ENCODE data around the gene PRAMEF2.
"Not testable (repeated sequence)": the region's sequence is repeated elsewhere in the genome, so short reads cannot be mapped to it uniquely, and the experiment has no call there.

The PRAMEF2 gene, protein sequence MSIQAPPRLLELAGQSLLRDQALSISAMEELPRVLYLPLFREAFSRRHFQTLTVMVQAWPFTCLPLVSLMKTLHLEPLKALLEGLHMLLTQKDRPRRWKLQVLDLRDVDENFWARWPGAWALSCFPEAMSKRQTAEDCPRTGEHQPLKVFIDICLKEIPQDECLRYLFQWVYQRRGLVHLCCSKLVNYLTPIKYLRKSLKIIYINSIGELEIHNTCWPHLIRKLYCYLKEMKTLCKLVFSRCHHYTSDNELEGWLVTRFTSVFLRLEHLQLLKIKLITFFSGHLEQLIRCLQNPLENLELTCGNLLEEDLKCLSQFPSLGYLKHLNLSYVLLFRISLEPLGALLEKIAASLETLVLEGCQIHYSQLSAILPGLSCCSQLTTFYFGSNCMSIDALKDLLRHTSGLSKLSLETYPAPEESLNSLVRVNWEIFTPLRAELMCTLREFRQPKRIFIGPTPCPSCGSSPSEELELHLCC

DNA sequence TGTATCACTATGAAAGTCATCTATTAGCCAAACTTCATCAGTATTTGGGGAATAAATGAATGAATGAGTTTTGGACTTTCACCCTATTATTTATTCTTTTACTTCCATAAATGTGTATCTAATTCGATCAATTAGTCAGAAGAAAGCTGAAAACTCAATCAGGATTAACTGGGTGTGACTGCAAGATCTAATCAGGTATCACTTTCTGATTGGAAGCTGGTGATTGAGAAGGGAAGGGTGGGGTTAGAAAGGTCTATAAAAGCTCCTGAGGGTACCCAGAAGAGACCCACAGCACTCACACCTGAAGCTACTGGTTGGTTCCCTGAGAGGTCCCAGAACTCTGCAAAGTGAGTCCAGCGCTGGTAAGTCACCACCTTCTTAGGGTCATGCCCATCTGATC lies at the start of gene PRAMEF2:
PRAMEF2 (plus strand) TSS at position 301 of the 400 bp plus-strand sequence. CDS start 1,924 bp downstream, outside the sequence.
- not testable (repeated sequence) for DNase-seq

DNA sequence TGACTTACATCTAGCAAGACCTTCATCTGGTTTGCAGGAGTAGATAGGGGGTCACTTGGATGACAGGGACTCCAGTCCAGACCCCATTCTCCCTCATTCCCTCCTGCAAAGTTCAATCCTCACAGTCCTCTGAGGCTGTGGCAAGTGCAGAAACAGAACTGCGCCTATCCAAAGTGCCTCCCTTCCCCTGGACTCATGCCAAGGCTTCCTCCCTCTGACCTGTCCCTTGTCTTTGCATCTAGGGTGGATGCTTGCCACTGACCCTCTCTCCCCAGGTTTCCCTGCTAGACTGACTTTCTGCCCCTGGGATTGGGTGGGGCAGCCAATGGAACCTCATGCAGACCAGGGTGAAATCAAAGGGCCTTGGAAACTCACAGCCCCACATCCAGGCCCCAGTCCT lies 47.0 kb upstream of the PRAMEF2 start:
- no peak for DNase-seq

DNA sequence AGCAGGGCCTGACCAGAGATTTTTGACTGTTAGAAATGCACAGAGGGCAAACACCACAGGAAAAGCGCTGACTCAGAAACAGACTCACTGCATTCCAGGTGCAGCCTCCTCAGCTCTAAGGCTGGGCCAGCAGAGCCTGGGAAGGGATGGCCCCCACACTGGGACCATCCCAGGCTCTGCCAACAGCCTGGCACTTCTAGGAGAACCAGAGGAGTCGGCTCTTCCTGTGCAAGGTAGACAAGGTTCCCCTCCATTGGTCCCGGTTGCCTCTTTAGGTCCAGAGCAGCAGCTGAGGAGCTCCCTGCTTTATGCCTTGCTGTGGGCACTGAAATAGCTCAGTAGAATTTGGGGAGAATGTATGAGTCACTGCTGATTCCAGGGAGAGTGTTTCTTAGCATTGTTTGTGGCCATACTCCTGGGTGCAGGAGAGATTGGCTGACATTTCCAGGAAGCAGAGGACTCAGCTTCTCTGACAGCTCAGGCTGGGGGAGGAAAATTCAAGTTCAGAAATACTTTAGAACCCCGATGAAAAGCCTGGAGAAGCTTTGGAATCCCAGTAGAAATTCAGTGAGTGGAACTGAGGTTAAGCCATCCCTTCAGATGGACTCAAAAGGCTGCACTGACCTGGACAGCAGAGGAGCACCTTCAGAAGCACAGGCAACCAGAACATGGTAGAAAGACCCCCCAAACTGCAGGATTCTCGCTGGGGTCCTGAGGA lies 46.0 kb upstream of the PRAMEF2 start:
- DNase-seq = no peak

DNA sequence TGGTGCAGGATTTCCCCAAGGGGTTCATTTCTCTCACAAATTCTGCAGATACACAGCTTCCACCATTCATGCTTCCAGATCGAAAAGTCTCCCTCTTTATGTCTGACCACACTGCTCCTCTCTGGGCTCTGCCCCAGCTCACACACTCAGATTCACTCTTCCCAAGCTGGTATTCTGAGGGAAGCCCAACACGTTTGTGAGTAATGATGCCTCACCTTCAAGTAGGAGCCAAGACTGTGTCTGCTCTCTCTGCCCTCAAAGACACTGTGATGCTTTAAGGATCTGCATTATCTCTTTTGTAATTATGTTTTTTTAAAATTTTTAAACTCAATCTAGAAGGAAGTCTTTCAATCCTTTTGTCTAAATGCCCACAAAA lies 45.5 kb upstream of the PRAMEF2 start:
- DNase-seq = no peak

DNA sequence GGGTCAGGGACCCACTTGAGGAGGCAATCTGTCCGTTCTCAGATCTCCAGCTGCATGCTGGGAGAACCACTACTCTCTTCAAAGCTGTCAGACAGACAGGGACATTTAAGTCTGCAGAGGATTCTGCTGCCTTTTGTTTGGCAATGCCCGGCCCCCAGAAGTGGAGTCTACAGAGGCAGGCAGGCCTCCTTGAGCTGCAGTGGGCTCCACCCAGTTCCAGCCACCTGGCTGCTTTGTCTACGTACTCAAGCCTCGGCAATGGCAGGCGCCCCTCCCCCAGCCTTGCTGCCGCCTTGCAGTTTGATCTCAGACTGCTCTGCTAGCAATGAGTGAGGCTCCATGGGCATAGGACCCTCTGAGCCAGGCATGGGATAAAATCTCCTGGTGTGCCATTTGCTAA lies 37.8 kb upstream of the PRAMEF2 start:
- not testable (repeated sequence) for DNase-seq

DNA sequence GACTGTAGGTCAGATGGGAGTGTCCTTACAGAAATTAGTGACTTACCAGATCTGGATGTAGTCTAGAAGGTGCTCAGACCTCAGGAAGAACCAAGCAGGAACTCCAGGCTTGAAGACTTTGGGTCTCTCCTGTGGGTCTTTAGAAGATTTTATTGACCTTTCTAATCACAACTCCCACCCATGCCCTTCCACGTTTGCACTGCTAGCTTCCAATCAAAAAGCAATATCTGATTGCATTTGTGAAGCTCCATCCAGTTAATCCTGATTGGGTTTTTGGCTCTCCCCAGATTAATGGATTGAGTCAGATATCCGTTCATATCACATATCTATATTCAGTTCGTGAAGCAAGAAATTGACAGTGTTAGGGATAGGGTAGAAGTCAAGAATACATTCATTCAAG lies 25.6 kb upstream of the PRAMEF2 start, which contains the start of gene PRAMEF11:
PRAMEF11 (minus strand) TSS at position 101 of the 400 bp plus-strand sequence. CDS start 2,621 bp downstream, outside the sequence.
- DNase-seq = not testable (repeated sequence)

DNA sequence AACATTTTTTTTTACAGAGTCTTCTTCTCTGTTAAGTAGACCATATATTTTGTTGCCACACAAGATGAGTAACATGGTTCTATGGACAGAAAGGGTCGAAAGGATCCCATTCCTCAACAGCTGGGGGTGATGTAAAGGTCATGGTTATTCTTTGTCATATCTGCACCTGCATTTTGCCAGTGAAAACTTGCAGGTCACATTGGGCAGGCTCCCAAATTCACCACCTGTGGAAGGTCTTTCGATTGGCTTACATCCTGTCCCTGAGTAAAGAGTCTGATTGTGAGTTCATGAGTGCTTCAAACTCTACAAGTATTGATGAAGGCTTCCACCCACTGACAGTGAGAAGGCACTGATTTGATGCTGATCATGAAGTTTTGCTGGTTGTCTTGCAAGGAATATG lies 23.6 kb upstream of the PRAMEF2 start:
- not testable (repeated sequence) for DNase-seq

DNA sequence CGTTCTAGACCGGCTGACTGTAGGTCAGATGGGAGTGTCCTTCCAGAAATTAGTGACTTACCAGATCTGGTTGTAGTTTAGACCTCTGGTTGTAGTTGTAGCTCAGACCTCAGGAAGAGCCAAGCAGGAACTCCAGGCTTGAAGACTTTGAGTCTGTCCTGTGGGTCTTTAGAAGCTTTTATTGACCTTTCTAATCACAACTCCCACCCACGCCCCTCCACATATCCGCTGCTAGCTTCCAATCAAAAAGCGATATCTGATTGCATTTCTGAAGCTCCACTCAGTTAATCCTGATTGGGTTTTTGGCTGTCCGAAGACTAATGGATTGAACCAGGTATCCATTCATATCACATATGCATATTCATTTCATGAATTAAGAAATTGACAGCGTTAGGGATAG lies 8.3 kb upstream of the PRAMEF2 start, which contains the start of gene HNRNPCL1:
HNRNPCL1 (minus strand) TSS at position 101 of the 400 bp plus-strand sequence. CDS start 431 bp downstream, outside the sequence.
- not testable (repeated sequence) for DNase-seq

DNA sequence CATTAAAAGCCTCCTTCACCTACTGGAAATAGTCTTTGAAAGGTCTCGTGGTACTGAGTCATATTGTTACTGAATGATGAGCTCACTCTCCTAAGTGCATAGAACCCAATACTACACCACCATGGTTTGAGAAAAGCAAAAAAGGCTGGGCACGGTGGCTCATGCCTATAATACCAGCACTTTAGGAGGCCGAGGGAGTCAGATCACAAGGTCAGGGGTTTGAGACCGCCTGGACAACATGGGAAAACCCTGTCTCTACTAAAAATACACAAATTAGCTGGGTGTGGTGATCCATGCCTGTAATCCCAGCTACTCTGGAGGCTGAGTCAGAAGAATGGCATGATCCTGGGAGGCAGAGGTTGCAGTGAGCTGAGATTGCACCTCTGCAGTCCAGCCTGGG lies 5.1 kb upstream of the PRAMEF2 start:
- no peak for DNase-seq

DNA sequence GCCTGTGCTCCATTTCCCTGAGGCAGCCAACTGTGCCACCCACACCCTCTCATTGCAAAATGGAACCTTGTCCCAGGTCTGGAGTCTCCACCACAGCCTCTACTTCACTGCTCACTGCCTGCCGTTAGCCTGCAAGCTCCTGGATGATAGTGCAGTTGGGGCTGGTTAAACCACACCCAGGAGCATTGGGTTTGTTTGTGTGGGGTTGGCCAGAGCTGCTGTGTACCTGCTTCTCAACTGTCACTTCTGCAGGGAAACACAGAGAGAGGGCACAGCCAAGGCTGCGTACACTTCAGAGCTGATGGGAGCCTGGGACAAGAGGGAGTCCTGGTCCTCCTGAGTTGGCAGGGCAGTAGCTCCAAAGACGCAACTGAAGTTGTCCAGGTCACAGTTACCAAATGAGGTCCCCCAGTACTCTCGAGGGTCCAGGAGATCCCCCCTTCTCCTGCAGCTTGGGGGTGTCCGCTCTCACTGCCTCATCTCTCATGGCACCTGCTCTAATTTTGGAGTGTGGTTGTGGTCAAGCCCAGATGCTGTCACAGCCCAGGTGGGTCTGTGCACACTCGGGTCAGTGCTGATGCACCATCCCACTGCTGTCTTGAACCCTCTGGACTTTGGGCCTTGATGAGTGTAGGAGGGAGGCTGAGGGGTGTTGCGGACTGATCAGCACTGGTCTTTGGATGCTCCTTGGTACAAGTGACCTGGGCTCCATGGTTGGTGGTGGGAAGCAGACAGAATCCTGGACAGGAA lies 6.4 kb downstream of the PRAMEF2 start:
- DNase-seq = not testable (repeated sequence)

DNA sequence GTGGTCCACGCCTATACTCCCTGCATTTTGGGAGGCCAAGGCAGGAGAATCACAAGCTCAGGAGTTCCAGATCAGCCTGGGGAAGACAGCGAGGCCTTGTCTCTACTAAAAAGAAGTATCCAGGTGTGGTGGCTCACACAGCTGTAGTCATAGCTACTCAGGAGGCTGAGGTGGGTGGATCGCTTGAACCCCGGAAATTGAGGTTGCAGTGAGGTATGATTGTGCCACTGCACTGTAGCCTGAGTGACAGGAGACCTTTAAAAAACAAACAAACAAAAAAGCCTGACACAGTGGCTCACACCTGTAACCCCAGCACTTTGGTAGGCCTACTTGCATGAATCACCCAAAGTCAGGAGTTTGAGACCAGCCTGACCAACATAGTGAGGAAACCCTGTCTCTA lies 21.6 kb downstream of the PRAMEF2 start:
- not testable (repeated sequence) for DNase-seq

DNA sequence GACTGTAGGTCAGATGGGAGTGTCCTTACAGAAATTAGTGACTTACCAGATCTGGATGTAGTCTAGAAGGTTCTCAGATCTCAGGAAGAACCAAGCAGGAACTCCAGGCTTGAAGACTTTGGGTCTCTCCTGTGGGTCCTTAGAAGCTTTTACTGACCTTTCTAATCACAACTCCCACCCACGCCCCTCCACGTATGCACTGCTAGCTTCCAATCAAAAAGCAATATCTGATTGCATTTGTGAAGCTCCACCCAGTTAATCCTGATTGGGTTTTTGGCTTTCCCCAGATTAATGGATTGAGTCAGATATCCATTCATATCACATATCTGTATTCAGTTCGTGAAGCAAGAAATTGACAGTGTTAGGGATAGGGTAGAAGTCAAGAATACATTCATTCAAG lies 29.2 kb downstream of the PRAMEF2 start, which contains the start of gene PRAMEF4:
PRAMEF4 (minus strand) TSS at position 101 of the 400 bp plus-strand sequence. CDS start 2,807 bp downstream, outside the sequence.
- not testable (repeated sequence) for DNase-seq

DNA sequence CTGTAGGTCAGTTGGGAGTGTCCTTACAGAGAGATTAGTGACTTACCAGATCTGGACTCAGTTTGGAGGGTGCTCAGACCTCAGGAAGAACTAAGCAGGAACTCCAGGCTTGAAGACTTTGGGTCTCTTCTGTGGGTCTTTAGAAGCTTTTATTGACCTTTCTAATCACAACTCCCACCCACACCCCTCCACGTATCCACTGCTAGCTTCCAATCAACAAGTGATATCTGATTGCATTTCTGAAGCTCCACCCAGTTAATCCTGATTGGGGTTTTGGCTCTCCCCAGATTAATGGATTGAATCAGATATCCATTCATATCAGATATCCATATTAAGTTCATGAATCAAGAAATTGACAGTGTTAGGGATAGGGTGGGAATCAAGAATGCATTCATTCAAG lies 41.3 kb downstream of the PRAMEF2 start, which contains the start of gene PRAMEF10:
PRAMEF10 (minus strand) TSS at position 101 of the 400 bp plus-strand sequence. CDS start 2,423 bp downstream, outside the sequence.
- not testable (repeated sequence) for DNase-seq

DNA sequence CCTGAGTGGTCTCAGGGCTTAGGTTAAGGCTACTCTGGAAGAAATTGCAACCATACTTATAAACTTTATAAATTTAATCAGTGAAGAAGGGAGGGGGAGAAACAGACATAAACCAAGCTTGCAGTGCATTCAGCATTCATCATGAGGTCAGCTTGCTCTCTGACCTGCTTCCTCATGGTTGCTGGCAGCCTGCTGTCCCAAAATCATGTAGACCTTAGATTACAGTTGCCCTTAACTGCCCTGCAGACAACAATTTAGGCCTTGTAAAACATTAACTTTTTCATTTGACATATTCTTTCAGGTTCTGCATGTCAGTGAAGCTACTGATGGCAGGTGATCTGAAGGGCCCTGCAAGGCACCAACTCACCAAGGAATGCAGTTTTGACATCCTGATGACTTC lies 42.3 kb downstream of the PRAMEF2 start:
- DNase-seq = not testable (repeated sequence)

DNA sequence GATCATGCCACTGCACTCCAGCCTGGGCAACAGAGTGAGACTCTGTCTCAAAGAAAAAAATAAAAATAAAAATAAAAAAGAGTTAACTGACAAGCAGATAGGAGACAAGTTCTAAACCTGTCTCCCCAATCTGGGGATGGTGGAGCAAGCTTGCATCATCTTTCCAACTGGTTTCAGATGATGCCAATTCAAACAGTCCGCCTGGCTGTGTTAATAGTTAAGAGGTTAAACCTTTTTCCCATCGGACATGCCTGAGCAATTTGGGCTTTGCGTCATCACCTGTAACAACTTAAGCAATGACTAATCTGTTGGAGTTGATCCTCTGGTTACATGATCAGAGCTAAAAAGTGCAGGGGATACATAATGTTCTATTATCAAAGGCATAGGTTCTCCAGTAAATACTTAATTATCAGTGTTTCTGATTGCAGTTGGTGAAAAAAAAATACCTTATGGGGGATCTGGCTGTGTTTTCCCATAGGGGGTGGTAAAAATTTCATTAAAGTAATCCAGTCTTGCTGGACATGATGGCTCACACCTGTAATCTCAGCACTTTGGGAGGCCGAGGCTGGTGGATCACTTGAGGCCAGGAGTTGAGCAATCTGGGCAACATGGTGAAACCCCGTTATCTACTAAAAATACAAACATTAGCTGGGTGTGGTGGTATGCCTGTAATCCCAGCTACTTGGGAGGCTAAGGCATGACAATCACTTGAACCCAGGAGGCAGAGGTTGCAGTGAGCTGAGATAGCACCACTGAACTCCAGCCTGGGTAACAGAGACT lies 47.1 kb downstream of the PRAMEF2 start:
- not testable (repeated sequence) for DNase-seq

All from femur (tissue), 1 donor.